Measurements from ENCODE around the gene SHOC1.

Gene SHOC1

DNA sequence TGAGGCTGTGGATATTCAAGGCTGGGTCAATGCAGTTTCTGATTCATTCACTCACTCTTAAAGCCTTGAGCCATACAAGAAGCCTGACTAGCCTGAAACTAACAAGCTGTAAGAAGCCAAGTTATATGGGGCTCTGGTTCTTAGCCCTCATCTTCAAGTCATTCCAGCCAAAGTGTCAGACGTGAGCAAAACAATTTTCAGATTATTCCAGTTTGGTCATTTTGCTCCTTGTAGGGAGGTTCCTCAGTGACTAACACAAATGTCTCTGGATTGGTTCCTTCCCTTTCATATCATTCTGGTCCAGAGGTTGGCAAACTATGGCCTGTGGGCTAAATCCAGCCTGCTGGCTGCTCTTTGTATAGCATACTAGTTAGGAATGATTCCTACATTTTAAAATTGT, 12.5 kb upstream of the SHOC1 start:
- Histone ChIP-seq H3K9me2 (ENCODE audit: low read depth, low read length) (no peaks in the 10 kb centered on the region), H4K20me1 (ENCODE audit: insufficient read depth, low read length) (no peaks in the 10 kb centered on the region), H3K9ac (ENCODE audit: low read length) (no peak overlapping the region), H3K27ac (ENCODE audit: low read depth, low read length, poor library complexity, severe bottlenecking) (no peak overlapping the region), H3K79me2 (ENCODE audit: insufficient read depth, low read length) (no peaks in the 10 kb centered on the region), H3K4me3 (ENCODE audit: low read depth, low read length, poor library complexity, severe bottlenecking) (no peak overlapping the region), H3K9me3 (ENCODE audit: low read length) (no peaks in the 10 kb centered on the region), H3F3A (ENCODE audit: insufficient read depth, low read length) (no peaks in the 10 kb centered on the region), H3K4me1 (ENCODE audit: insufficient read depth, low read length, severe bottlenecking) (no peaks in the 10 kb centered on the region), H3K36me3 (ENCODE audit: insufficient read depth, low read length) (no peaks in the 10 kb centered on the region), H3K4me2 (ENCODE audit: low read length) (no peak overlapping the region), H3K27me3 (ENCODE audit: insufficient read depth, low read length) (no peaks in the 10 kb centered on the region), H2AFZ (ENCODE audit: low read length) (no peak overlapping the region)
- no peak for TF ChIP-seq EZH2 (IDR thresholded peaks at IDR 0.05; ENCODE audit: borderline replicate concordance, low read length)
- TF ChIP-seq, protein P1, sequence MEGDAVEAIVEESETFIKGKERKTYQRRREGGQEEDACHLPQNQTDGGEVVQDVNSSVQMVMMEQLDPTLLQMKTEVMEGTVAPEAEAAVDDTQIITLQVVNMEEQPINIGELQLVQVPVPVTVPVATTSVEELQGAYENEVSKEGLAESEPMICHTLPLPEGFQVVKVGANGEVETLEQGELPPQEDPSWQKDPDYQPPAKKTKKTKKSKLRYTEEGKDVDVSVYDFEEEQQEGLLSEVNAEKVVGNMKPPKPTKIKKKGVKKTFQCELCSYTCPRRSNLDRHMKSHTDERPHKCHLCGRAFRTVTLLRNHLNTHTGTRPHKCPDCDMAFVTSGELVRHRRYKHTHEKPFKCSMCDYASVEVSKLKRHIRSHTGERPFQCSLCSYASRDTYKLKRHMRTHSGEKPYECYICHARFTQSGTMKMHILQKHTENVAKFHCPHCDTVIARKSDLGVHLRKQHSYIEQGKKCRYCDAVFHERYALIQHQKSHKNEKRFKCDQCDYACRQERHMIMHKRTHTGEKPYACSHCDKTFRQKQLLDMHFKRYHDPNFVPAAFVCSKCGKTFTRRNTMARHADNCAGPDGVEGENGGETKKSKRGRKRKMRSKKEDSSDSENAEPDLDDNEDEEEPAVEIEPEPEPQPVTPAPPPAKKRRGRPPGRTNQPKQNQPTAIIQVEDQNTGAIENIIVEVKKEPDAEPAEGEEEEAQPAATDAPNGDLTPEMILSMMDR (IDR thresholded peaks at IDR 0.05; ENCODE audit: low read length): no peak

DNA sequence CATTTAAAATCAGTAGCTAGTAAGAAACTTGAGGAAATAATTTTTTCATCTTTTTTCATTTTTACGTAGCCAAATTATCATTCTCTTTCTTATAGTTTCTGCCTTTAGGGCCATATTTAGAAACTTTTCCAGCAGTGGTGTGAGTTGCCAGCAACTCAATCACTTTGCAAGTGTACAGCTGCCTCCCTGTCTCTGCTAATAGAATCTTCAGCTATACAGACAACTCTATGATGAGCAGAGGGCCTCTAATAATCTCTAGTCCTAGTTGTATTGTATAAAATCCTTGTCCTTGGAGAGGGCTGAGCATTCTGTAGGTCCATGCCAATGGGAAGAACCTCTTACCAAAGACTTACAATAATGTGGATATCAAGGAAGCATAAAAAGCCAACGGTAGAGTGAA, 11.5 kb upstream of the SHOC1 start:
- H3K9me3 ChIP-seq (ENCODE audit: low read length): no peaks in the 10 kb centered on the region
- H3K79me2 ChIP-seq (ENCODE audit: insufficient read depth, low read length): no peaks in the 10 kb centered on the region
- TF ChIP-seq, protein P1 (IDR thresholded peaks at IDR 0.05; ENCODE audit: low read length): no peak
- no peak for TF ChIP-seq EZH2 (IDR thresholded peaks at IDR 0.05; ENCODE audit: borderline replicate concordance, low read length)
- no peaks in the 10 kb centered on the region for H4K20me1 ChIP-seq (ENCODE audit: insufficient read depth, low read length)
- no peak overlapping the region for H3K4me2 ChIP-seq (ENCODE audit: low read length)
- no peaks in the 10 kb centered on the region for H3K27me3 ChIP-seq (ENCODE audit: insufficient read depth, low read length)
- H3K36me3 ChIP-seq (ENCODE audit: insufficient read depth, low read length): no peaks in the 10 kb centered on the region
- no peak overlapping the region for H3K9ac ChIP-seq (ENCODE audit: low read length)
- no peaks in the 10 kb centered on the region for H3K9me2 ChIP-seq (ENCODE audit: low read depth, low read length)
- H3F3A ChIP-seq (ENCODE audit: insufficient read depth, low read length): no peaks in the 10 kb centered on the region
- H2AFZ ChIP-seq (ENCODE audit: low read length): no peak overlapping the region
- no peaks in the 10 kb centered on the region for H3K4me1 ChIP-seq (ENCODE audit: insufficient read depth, low read length, severe bottlenecking)
- H3K27ac ChIP-seq (ENCODE audit: low read depth, low read length, poor library complexity, severe bottlenecking): no peak overlapping the region
- H3K4me3 ChIP-seq (ENCODE audit: low read depth, low read length, poor library complexity, severe bottlenecking): no peak overlapping the region

DNA sequence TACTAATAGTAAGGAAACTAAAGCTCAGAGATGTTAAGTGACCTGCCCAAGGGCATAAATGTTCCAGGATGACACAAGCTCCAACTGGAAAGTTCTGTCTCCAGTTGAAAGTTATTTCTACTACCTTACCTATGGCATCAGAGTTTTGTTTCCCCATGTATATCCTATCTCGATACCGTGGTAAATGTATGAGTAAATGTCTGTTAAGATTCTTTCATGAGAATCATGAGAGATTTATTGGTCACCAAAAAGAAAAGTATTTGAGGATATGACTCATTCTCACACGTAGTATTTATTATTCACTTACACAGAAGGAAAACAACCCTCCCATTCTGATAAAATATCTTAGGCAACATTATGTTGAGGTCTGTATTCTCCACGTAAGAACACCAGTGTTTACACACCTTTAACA, 11.1 kb upstream of the SHOC1 start:
- Histone ChIP-seq H3K9ac (ENCODE audit: low read length) (no peak overlapping the region), H3K9me2 (ENCODE audit: low read depth, low read length) (no peaks in the 10 kb centered on the region), H3F3A (ENCODE audit: insufficient read depth, low read length) (no peaks in the 10 kb centered on the region), H3K79me2 (ENCODE audit: insufficient read depth, low read length) (no peaks in the 10 kb centered on the region), H3K4me2 (ENCODE audit: low read length) (no peak overlapping the region), H3K27ac (ENCODE audit: low read depth, low read length, poor library complexity, severe bottlenecking) (no peak overlapping the region), H3K27me3 (ENCODE audit: insufficient read depth, low read length) (no peaks in the 10 kb centered on the region), H4K20me1 (ENCODE audit: insufficient read depth, low read length) (no peaks in the 10 kb centered on the region), H3K36me3 (ENCODE audit: insufficient read depth, low read length) (no peaks in the 10 kb centered on the region), H3K4me3 (ENCODE audit: low read depth, low read length, poor library complexity, severe bottlenecking) (no peak overlapping the region), H3K4me1 (ENCODE audit: insufficient read depth, low read length, severe bottlenecking) (no peaks in the 10 kb centered on the region), H3K9me3 (ENCODE audit: low read length) (no peaks in the 10 kb centered on the region), H2AFZ (ENCODE audit: low read length) (no peak overlapping the region)
- TF ChIP-seq, protein P1 (IDR thresholded peaks at IDR 0.05; ENCODE audit: low read length): no peak
- no peak for TF ChIP-seq EZH2 (IDR thresholded peaks at IDR 0.05; ENCODE audit: borderline replicate concordance, low read length)
